GM23338 (cell line): ENCODE measurements around the gene PHLPP2.

Source experiments
- CREB1 ChIP-seq: fragments of 250-450 bp; sonication (Bioruptor Pico); IDR thresholded peaks from 2 replicates; pipeline ENCODE4 v1.5.0; 2020; ENCODE audit warnings: low read depth, mild to moderate bottlenecking, moderate library complexity
- CTCF ChIP-seq, 2 experiments: fragments of 200-600 bp in 1 of 2; sonication (generic) in 1 of 2; conservative IDR thresholded peaks; 2 replicates each; pipeline versions ENCODE4 v1.5.1 to v1.6.1; 2016 to 2017; ENCODE audit warnings: antibody characterized with exemption in 2 of 2, low read depth in 2 of 2, mild to moderate bottlenecking in 2 of 2, moderate library complexity in 1 of 2
- EZH2 ChIP-seq: fragments of 200-600 bp; sonication (generic); IDR thresholded peaks from one replicate; pipeline ENCODE4 v1.8.0; 2017; ENCODE audit warnings: antibody characterized with exemption, mild to moderate bottlenecking, low read depth; ENCODE audit not compliant: unreplicated experiment
- EZH2phosphoT487 ChIP-seq: fragments of 200-600 bp; sonication (generic); IDR thresholded peaks from one replicate; pipeline ENCODE4 v1.8.1; 2018; ENCODE audit warnings: antibody characterized with exemption; ENCODE audit not compliant: unreplicated experiment
- JUNB ChIP-seq: IDR thresholded peaks from one replicate; pipeline ENCODE4 v1.6.1; 2016; ENCODE audit warnings: antibody characterized with exemption; ENCODE audit not compliant: unreplicated experiment
- NANOG ChIP-seq: IDR thresholded peaks from 2 replicates; pipeline ENCODE4 v1.6.1; 2016; ENCODE audit warnings: antibody characterized with exemption, borderline replicate concordance
- POLR2AphosphoS5 ChIP-seq: IDR thresholded peaks from 2 replicates; pipeline ENCODE4 v1.6.1; 2016; ENCODE audit warnings: antibody characterized with exemption, low read depth
- REST ChIP-seq: IDR thresholded peaks from one replicate; pipeline ENCODE4 v1.6.1; 2018; ENCODE audit warnings: antibody characterized with exemption; ENCODE audit not compliant: unreplicated experiment
- ZNF331 ChIP-seq: fragments of 250-450 bp; sonication (Bioruptor Pico); IDR thresholded peaks from 2 replicates; pipeline ENCODE4 v1.5.0; 2020; ENCODE audit warnings: low read depth, mild to moderate bottlenecking, moderate library complexity
- TF ChIP-seq, protein P1 (sequence below): IDR thresholded peaks from 2 replicates; pipeline ENCODE4 v1.6.1; 2016; ENCODE audit warnings: antibody characterized with exemption

GRCh38 chr16:71626018-71626857 is 98.3 kb downstream of the PHLPP2 start, which contains the start of gene MARVELD3:
- TF ChIP-seq CTCF (conservative IDR thresholded peaks at IDR 0.05; ENCODE audit: low read depth in 2 of 2) (peak in 1 of 2 experiments; percentile 57; a peak in 2 of 4 replicates), POLR2AphosphoS5 (peak; percentile 96), EZH2 (no peak), REST (no peak), CREB1 (CRISPR knock-in tag) (no peak), EZH2phosphoT487 (no peak), JUNB (no peak), ZNF331 (no peak), NANOG (no peak)
- TF ChIP-seq, protein P1, sequence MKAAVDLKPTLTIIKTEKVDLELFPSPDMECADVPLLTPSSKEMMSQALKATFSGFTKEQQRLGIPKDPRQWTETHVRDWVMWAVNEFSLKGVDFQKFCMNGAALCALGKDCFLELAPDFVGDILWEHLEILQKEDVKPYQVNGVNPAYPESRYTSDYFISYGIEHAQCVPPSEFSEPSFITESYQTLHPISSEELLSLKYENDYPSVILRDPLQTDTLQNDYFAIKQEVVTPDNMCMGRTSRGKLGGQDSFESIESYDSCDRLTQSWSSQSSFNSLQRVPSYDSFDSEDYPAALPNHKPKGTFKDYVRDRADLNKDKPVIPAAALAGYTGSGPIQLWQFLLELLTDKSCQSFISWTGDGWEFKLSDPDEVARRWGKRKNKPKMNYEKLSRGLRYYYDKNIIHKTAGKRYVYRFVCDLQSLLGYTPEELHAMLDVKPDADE, result no peak
